OCI-LY7 (cell line): ENCODE data around the gene WTAP.
A peak's percentile ranks its signal among the peaks of the same experiment; 100 is the strongest.

Experiments
- EZH2phosphoT487 ChIP-seq: fragments of 200-600 bp; sonication (generic); IDR thresholded peaks from 2 replicates; pipeline ENCODE4 v1.6.1; 2018; ENCODE audit warnings: low read depth, borderline replicate concordance, mild to moderate bottlenecking, mixed run types, antibody characterized with exemption, low read length, moderate library complexity, mixed read lengths
- TF ChIP-seq, protein P1 (sequence below): fragments of 200-600 bp; sonication (generic); conservative IDR thresholded peaks from 2 replicates; pipeline ENCODE4 v1.5.1; 2014; ENCODE audit warnings: mild to moderate bottlenecking, antibody characterized with exemption, low read length, moderate library complexity, mixed read lengths

- TF ChIP-seq, protein P1, sequence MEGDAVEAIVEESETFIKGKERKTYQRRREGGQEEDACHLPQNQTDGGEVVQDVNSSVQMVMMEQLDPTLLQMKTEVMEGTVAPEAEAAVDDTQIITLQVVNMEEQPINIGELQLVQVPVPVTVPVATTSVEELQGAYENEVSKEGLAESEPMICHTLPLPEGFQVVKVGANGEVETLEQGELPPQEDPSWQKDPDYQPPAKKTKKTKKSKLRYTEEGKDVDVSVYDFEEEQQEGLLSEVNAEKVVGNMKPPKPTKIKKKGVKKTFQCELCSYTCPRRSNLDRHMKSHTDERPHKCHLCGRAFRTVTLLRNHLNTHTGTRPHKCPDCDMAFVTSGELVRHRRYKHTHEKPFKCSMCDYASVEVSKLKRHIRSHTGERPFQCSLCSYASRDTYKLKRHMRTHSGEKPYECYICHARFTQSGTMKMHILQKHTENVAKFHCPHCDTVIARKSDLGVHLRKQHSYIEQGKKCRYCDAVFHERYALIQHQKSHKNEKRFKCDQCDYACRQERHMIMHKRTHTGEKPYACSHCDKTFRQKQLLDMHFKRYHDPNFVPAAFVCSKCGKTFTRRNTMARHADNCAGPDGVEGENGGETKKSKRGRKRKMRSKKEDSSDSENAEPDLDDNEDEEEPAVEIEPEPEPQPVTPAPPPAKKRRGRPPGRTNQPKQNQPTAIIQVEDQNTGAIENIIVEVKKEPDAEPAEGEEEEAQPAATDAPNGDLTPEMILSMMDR, result 0 out of 2 replicates have a peak, but pooled peaks have one; percentile 25
- no peak for TF ChIP-seq EZH2phosphoT487
These were observed 40.0 kb upstream of the WTAP start for GRCh38 chr6:159687341-159687740.
